Small intestine (tissue), 7 donors: ENCODE data around the gene DOK1. TPM values are rescaled to one million over a fixed set of nuclear protein-coding genes. Genes with fewer than 3 reads are reported as not detected.

Source experiments
- DNase-seq, 2 donors: peaks; one replicate each; pipeline versions ENCODE4 v3.0.0 to v3.0.0-alpha.2; 2013
- FAIRE-seq: peaks from 2 replicates; lab custom pipeline; 2012; peaks lifted over from hg19 to GRCh38; lab: Jason Lieb, UNC
- H3K27ac ChIP-seq, 3 donors: one replicate each; pipeline ENCODE4 v1.5.1; 2013; ENCODE audit warnings: low read length in 2 of 3, mild to moderate bottlenecking in 2 of 3, control low read depth in 1 of 3, inconsistent platforms in 1 of 3, low read depth in 1 of 3, moderate library complexity in 1 of 3
- H3K27me3 ChIP-seq, 3 donors: one replicate each; pipeline ENCODE4 v1.6.1; 2013; ENCODE audit warnings: low read length in 3 of 3, inconsistent platforms in 1 of 3; ENCODE audit not compliant: control insufficient read depth in 3 of 3, insufficient read depth in 3 of 3
- H3K36me3 ChIP-seq, 3 donors: one replicate each; pipeline ENCODE4 v1.6.1; 2013; ENCODE audit warnings: low read length in 3 of 3, inconsistent platforms in 1 of 3, low read depth in 1 of 3, mild to moderate bottlenecking in 1 of 3, moderate library complexity in 1 of 3; ENCODE audit not compliant: control insufficient read depth in 3 of 3, insufficient read depth in 2 of 3
- H3K4me1 ChIP-seq, 3 donors: one replicate each; pipeline ENCODE4 v1.6.1; 2013; ENCODE audit warnings: low read length in 2 of 3, inconsistent platforms in 1 of 3, low read depth in 1 of 3, mild to moderate bottlenecking in 1 of 3, moderate library complexity in 1 of 3; ENCODE audit not compliant: control insufficient read depth in 3 of 3, insufficient read depth in 2 of 3
- H3K4me3 ChIP-seq, 3 donors: one replicate each; pipeline ENCODE4 v1.5.1; 2013; ENCODE audit warnings: low read length in 3 of 3, control low read depth in 1 of 3, inconsistent platforms in 1 of 3, low read depth in 1 of 3, mild to moderate bottlenecking in 1 of 3, moderate library complexity in 1 of 3
- H3K9me3 ChIP-seq, 2 donors: one replicate each; pipeline ENCODE4 v1.6.1; 2013; ENCODE audit warnings: low read depth in 1 of 2, low read length in 1 of 2; ENCODE audit not compliant: control insufficient read depth in 2 of 2, insufficient read depth in 1 of 2
- WGBS, 3 donors: extraction: QIAGEN DNeasy Blood & Tissue Kit; methylation state at CpG; one replicate each; pipeline ENCODE4 v1.1.7; 2013; 5-methylcytosine and 5-hydroxymethylcytosine counted together
- polyA plus RNA-seq, 4 donors: library from polyadenylated mRNA; stranded (reverse) in 3 of 4; unstranded in 1 of 4; fragments of 200-250 nt in 3 of 4; fragments of 120-200 nt in 1 of 4; gene quantifications; one replicate each; pipeline versions ENCODE4 v1.2.1 to v1.2.3, GENCODE V29; 2013
- donor health status: healthy with polysubstance abuse.
- donor health status: control.
- donor health status: control.
- donor health status: Bipolar disorder and iron deficiency.
- donor health status: healthy.

The DOK1 gene
- polyA plus RNA-seq, 4 donors, result 5.5 to 17.7 (median 12.5) TPM

GRCh38 chr2:74529357-74530238 lies 24.9 kb upstream of the DOK1 start, which contains the start of the genes AUP1 and HTRA2:
TSS of gene AUP1 (minus strand) at chr2:74529706. CDS start at chr2:74529629, 77 bp downstream.
TSS of gene HTRA2 (plus strand) at chr2:74529933. CDS start at chr2:74530007, 74 bp downstream.
- DNase-seq (peak; percentile 99), FAIRE-seq (no peak)
- H3K27me3 ChIP-seq, result no peaks in the 10 kb centered on the region

DNA sequence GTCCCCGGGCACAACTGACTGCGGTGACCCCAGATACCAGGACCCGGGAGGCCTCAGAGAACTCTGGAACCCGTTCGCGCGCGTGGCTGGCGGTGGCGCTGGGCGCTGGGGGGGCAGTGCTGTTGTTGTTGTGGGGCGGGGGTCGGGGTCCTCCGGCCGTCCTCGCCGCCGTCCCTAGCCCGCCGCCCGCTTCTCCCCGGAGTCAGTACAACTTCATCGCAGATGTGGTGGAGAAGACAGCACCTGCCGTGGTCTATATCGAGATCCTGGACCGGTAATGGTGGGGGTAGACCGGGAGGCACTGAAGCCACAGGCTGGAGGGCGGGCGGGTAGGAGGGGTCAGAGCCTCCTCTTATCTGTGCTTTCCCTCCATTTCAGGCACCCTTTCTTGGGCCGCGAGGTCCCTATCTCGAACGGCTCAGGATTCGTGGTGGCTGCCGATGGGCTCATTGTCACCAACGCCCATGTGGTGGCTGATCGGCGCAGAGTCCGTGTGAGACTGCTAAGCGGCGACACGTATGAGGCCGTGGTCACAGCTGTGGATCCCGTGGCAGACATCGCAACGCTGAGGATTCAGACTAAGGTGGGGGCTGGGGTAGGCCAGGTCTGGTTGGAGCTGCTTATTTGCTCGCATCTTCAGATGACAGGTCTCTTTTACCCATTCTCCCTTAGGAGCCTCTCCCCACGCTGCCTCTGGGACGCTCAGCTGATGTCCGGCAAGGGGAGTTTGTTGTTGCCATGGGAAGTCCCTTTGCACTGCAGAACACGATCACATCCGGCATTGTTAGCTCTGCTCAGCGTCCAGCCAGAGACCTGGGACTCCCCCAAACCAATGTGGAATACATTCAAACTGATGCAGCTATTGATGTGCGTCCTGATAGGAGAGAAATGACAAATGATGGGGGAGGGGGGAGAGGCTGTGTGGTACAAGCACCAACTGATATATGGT lies 24.0 kb upstream of the DOK1 start:
- no peak for FAIRE-seq
- DNase-seq, result peak; percentile 62 to 73
- 1 to 3% (median 2%) methylated on average over 54 of the region's 54 CpGs for WGBS, 3 donors
- Histone ChIP-seq H3K36me3 (peaks cover 3 to 45% (median 5%) of the 10 kb centered on the region in 3 donors), H3K27ac (peak overlapping the region; percentile 28 to 94 (median 82)), H3K9me3 (peaks cover 0 to 6% of the 10 kb centered on the region in 2 donors), H3K4me3 (peak overlapping the region; percentile 65 to 96 (median 83)), H3K27me3 (peaks cover 0 to 1% (median 0%) of the 10 kb centered on the region in 3 donors), H3K4me1 (peaks cover 0 to 19% (median 5%) of the 10 kb centered on the region in 3 donors)

More at GRCh38 chr2:74529357-74530238, 24.9 kb upstream of the DOK1 start, which contains the start of the genes AUP1 and HTRA2:
- Histone ChIP-seq H3K4me1 (peaks cover 0 to 24% (median 5%) of the 10 kb centered on the region in 3 donors), H3K36me3 (peaks cover 3 to 48% (median 5%) of the 10 kb centered on the region in 3 donors), H3K27ac (peak within 1 kb of the TSS; percentile 80 to 94 (median 82)), H3K4me3 (peak within 1 kb of the TSS; percentile 65 to 96 (median 83)), H3K9me3 (peaks cover 0 to 6% of the 10 kb centered on the region in 2 donors)
- 0 to 1% (median 0%) methylated on average over 52 to 87 of the region's 87 CpGs for WGBS, 3 donors

DNA sequence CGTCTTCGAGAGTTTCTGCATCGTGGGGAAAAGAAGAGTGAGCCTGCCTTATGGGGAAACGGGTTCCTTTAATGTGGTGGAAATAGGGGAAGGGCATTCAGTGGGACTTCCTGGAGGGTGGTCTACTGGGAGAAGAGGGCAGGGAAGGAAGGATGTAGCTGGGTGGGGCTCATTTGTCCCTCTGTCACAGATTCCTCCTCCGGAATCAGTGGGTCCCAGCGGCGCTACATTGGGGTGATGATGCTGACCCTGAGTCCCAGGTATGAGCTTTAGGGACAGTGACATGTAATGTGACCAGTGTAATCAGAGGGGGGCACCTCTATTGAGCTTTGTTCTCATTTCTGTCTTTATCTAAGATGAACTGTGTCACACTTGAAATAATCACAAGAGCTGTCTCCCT lies 22.9 kb upstream of the DOK1 start:
- FAIRE-seq, result no peak
- Histone ChIP-seq H3K4me1 (peaks cover 0 to 13% (median 5%) of the 10 kb centered on the region in 3 donors), H3K36me3 (peaks cover 3 to 35% (median 5%) of the 10 kb centered on the region in 3 donors), H3K4me3 (no peak overlapping the region), H3K27me3 (peaks cover 0 to 9% (median 0%) of the 10 kb centered on the region in 3 donors), H3K9me3 (peaks cover 0 to 2% of the 10 kb centered on the region in 2 donors), H3K27ac (no peak overlapping the region)
- no peak for DNase-seq
- WGBS, 3 donors, result 87 to 93% (median 92%) methylated on average over 7 of the region's 7 CpGs

- H3K27me3 ChIP-seq, result peaks cover 0 to 14% (median 0%) of the 10 kb centered on the region in 3 donors
- peaks cover 0 to 13% (median 5%) of the 10 kb centered on the region in 3 donors for H3K4me1 ChIP-seq
- peaks cover 3 to 30% (median 5%) of the 10 kb centered on the region in 3 donors for H3K36me3 ChIP-seq
- H3K27ac ChIP-seq, result no peak overlapping the region
- no peaks in the 10 kb centered on the region for H3K9me3 ChIP-seq
- no peak overlapping the region for H3K4me3 ChIP-seq
- DNase-seq (peak; percentile 56 to 57), FAIRE-seq (no peak)
Measured at GRCh38 chr2:74532222-74532621, 22.3 kb upstream of the DOK1 start.

DNA sequence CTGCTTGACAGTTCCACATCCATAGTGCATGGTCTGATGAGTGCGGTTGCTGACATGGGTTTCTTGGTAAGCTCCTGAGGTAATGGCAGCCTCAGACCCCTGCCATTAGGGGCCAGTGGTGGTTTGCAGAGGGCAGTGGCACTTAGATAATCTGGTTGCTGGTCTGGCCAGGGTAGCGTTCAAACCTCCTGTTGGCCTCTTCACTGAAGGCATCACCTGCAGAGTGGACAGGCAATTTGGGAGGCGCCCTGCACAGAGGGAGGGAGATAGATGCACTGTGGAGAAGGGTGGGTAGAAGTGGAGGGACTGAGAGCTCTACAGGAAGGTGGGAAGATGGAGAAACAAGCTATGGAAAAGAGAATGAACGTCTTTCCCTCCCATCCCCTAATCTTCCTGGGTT lies 21.1 kb upstream of the DOK1 start:
- no peak for FAIRE-seq
- Histone ChIP-seq H3K36me3 (peaks cover 0 to 17% (median 0%) of the 10 kb centered on the region in 3 donors), H3K27ac (no peak overlapping the region)

DNA sequence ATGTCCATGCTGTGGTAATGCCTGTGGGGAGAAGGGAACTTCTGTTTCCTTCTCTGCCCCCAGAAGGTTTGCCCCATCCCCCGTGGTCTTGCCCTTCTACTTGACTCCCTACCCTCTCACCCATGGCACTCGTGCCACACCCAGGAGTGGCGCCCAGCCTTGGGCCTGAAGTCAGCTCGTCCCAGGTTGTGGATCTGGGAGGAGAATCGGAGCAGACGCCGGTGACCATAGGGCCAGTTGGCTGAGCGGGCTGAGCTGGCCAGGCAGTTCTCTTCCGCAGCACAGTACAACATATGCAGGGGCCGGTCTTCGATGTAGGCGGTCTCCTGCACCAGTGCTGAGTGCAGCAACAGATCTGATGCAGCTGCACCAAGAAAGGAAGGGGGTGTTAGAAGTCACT lies 20.1 kb upstream of the DOK1 start:
- H3K36me3 ChIP-seq, result peaks cover 0 to 15% (median 0%) of the 10 kb centered on the region in 3 donors
- no peak overlapping the region for H3K4me3 ChIP-seq
- 75 to 80% (median 78%) methylated on average over 12 of the region's 12 CpGs for WGBS, 3 donors
- peaks cover 0 to 6% (median 0%) of the 10 kb centered on the region in 3 donors for H3K4me1 ChIP-seq
- no peak for DNase-seq
- FAIRE-seq, result no peak
- no peak overlapping the region for H3K27ac ChIP-seq
- no peaks in the 10 kb centered on the region for H3K9me3 ChIP-seq
- peaks cover 0 to 32% (median 0%) of the 10 kb centered on the region in 3 donors for H3K27me3 ChIP-seq

More for the DNA sequence above, 21.1 kb upstream of the DOK1 start:
- peaks cover 0 to 24% (median 0%) of the 10 kb centered on the region in 3 donors for H3K27me3 ChIP-seq
- WGBS, 3 donors, result 84 to 85% (median 84%) methylated on average over 4 of the region's 4 CpGs
- H3K4me1 ChIP-seq, result peaks cover 0 to 8% (median 3%) of the 10 kb centered on the region in 3 donors
- no peak overlapping the region for H3K4me3 ChIP-seq
- no peaks in the 10 kb centered on the region for H3K9me3 ChIP-seq
- no peak for DNase-seq

DNA sequence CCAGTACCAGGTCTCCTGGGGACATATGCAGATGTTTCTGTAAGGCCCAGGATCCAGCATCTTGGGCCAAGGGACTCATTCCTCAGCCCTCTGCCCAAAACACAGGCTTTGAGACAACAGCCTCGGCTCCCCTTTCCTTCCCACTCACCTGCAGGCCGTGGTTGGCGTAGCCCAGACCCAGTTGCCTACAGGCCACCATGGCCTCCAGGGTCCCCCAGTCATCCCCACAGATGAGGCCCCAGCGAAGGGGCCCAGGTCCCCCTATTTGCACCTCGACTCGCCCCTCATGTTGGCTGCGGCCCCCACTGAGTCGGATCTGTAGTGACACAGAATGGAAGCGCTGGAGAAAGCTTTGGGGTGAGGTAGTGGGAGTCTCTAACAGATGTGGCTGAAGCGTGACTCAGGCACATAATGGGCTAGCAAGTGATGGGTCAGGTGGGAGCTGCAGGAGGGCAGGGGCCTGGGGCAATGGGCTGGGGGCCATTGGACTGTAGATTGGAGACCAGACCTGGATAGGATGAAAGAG lies 19.0 kb upstream of the DOK1 start:
- no peaks in the 10 kb centered on the region for H3K9me3 ChIP-seq
- DNase-seq, result no peak

More for the DNA sequence above, 19.0 kb upstream of the DOK1 start:
- peaks cover 0 to 5% (median 0%) of the 10 kb centered on the region in 3 donors for H3K4me1 ChIP-seq
- no peak overlapping the region for H3K27ac ChIP-seq
- no peak for FAIRE-seq
- H3K4me3 ChIP-seq, result no peak overlapping the region
- 83 to 93% (median 90%) methylated on average over 10 of the region's 10 CpGs for WGBS, 3 donors
- H3K36me3 ChIP-seq, result peaks cover 0 to 15% (median 0%) of the 10 kb centered on the region in 3 donors
- H3K27me3 ChIP-seq, result peaks cover 0 to 38% (median 0%) of the 10 kb centered on the region in 3 donors
